ENCODE data around the gene MAGEA2B.
"Not testable (repeated sequence)": the region's sequence is repeated elsewhere in the genome, so short reads cannot be mapped to it uniquely, and the experiment has no call there.

- not testable (repeated sequence) for TF ChIP-seq EZH2 (IDR thresholded peaks at IDR 0.05; ENCODE audit: low read depth, unreplicated experiment); POLR2AphosphoS5 (IDR thresholded peaks at IDR 0.05; ENCODE audit: low read depth)
Observed at GRCh38 chrX:152761582-152761981, 47.2 kb downstream of the MAGEA2B start.

Measured in GM23338 (cell line).